Measurements from ENCODE around the gene PLCB1.

DNA sequence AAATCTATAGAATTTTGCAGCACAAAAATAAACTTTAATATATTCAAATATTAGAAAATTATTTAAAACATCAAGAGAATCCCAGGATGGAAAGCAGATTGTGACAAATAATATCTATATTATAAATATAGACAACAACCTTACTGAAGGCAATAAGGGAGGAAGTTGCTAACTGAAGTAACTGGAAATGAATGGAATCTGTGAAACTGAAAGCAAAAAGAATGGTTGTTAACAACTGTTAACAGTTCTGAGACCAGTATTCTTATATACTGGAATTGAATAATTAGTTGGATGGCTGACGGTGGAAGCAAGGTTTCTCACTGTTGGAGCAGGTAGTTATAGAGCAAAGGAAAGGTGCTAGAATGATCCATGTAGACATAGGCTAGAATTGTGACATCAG lies 220.4 kb downstream of the PLCB1 start:
- no peak for TF ChIP-seq EZH2 (IDR thresholded peaks at IDR 0.05; ENCODE audit: low read depth)
- TF ChIP-seq, protein P1, sequence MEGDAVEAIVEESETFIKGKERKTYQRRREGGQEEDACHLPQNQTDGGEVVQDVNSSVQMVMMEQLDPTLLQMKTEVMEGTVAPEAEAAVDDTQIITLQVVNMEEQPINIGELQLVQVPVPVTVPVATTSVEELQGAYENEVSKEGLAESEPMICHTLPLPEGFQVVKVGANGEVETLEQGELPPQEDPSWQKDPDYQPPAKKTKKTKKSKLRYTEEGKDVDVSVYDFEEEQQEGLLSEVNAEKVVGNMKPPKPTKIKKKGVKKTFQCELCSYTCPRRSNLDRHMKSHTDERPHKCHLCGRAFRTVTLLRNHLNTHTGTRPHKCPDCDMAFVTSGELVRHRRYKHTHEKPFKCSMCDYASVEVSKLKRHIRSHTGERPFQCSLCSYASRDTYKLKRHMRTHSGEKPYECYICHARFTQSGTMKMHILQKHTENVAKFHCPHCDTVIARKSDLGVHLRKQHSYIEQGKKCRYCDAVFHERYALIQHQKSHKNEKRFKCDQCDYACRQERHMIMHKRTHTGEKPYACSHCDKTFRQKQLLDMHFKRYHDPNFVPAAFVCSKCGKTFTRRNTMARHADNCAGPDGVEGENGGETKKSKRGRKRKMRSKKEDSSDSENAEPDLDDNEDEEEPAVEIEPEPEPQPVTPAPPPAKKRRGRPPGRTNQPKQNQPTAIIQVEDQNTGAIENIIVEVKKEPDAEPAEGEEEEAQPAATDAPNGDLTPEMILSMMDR (conservative IDR thresholded peaks at IDR 0.05), result no peak

All from PC-9 (cell line).